ENCODE data around the gene ZNF311. TPM values are rescaled to one million over a fixed set of nuclear protein-coding genes. Genes with fewer than 3 reads are reported as not detected.

ZNF311 gene
- total and polyA plus RNA-seq, 2 donors (not counting 1 experiment from before 2014, with no cell fraction given): 0.61 to 3.5 TPM

GRCh38 chr6:28981431-28981832 is 23.7 kb downstream of the ZNF311 start:
- Histone ChIP-seq H3K9me3 (ENCODE audit: control insufficient read depth, insufficient read depth, low read depth, low read length) (no peaks in the 10 kb centered on the region), H3K79me2 (ENCODE audit: control insufficient read depth, insufficient read depth, low read length) (no peaks in the 10 kb centered on the region), H3K4me2 (ENCODE audit: extremely low read depth, insufficient read depth, low read length) (peak overlapping the region; percentile 87), H3K9ac (ENCODE audit: insufficient read depth, low read length) (no peak overlapping the region), H3K27me3 (ENCODE audit: control insufficient read depth, insufficient read depth, low read length) (no peaks in the 10 kb centered on the region), H2AFZ (ENCODE audit: low read length) (peak overlapping the region; percentile 61), H3K36me3 (ENCODE audit: control insufficient read depth, insufficient read depth, low read length) (no peaks in the 10 kb centered on the region), H3K4me1 (ENCODE audit: control insufficient read depth, extremely low read depth, insufficient read depth, low read length) (no peaks in the 10 kb centered on the region), H3K4me3 (replicated peaks in 1 of 4; ENCODE audit: control extremely low read depth in 1 of 4, insufficient read depth in 1 of 4, low read depth in 3 of 4, low read length in 4 of 4) (peak overlapping the region; percentile 76 to 95 (median 84)), H3K27ac (ENCODE audit: insufficient read depth, low read length) (peak overlapping the region; percentile 40), H4K20me1 (ENCODE audit: control insufficient read depth, extremely low read depth, insufficient read depth, low read length) (no peaks in the 10 kb centered on the region)
- DNase-seq (ENCODE audit: low read depth in 2 of 2): peak; percentile 36 to 80
- TF ChIP-seq EZH2 (IDR thresholded peaks at IDR 0.05; ENCODE audit: low read length, missing control alignments): no peak
- TF ChIP-seq, protein P1, sequence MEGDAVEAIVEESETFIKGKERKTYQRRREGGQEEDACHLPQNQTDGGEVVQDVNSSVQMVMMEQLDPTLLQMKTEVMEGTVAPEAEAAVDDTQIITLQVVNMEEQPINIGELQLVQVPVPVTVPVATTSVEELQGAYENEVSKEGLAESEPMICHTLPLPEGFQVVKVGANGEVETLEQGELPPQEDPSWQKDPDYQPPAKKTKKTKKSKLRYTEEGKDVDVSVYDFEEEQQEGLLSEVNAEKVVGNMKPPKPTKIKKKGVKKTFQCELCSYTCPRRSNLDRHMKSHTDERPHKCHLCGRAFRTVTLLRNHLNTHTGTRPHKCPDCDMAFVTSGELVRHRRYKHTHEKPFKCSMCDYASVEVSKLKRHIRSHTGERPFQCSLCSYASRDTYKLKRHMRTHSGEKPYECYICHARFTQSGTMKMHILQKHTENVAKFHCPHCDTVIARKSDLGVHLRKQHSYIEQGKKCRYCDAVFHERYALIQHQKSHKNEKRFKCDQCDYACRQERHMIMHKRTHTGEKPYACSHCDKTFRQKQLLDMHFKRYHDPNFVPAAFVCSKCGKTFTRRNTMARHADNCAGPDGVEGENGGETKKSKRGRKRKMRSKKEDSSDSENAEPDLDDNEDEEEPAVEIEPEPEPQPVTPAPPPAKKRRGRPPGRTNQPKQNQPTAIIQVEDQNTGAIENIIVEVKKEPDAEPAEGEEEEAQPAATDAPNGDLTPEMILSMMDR (conservative IDR thresholded peaks at IDR 0.05 in 1 of 2, IDR thresholded peaks at IDR 0.05 in 1 of 2; ENCODE audit: low read depth in 1 of 2, low read length in 2 of 2): no peak

- no peaks in the 10 kb centered on the region for H3K79me2 ChIP-seq (ENCODE audit: control insufficient read depth, insufficient read depth, low read length)
Measured at GRCh38 chr6:28980852-28981430, 24.2 kb downstream of the ZNF311 start.

DNA sequence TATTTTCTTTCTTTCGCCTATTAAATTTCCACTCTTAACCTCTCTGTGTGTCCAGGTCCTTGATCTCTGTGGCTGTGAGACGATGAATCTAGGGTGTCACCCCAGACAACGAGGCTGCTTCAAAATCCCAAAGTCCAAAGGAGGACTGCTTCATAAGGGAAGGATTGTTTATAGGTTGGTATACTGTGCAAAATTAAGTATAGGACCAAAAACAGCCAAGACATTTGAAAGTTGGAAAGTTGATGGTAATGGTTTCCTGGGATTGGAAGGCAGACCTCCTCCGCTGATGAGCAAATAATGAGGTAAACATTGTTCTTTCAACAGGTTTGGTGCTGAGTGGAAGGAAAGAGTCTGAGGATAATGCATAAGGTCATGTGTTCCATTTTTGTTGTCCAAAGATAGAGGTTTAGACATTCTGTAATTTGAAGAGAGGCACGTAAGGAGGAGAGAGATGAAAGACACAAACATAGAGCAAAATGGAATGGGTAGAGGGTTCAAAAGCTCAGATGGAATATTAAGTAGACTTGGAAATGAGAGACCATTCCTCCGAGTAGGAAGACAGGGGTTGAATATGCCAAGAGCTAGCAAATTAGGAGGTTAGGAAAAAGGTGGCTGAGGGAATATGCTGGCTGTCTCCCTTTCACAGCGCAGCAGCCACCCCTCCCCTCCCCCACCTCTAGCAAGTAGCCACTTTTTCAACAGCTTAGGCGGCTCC is 24.8 kb downstream of the ZNF311 start:
- Histone ChIP-seq H3K79me2 (ENCODE audit: control insufficient read depth, insufficient read depth, low read length) (no peaks in the 10 kb centered on the region), H3K27ac (ENCODE audit: insufficient read depth, low read length) (no peak overlapping the region), H2AFZ (ENCODE audit: low read length) (peak overlapping the region; percentile 91), H3K9me3 (ENCODE audit: control insufficient read depth, insufficient read depth, low read depth, low read length) (no peaks in the 10 kb centered on the region), H3K4me2 (ENCODE audit: extremely low read depth, insufficient read depth, low read length) (peak overlapping the region; percentile 83), H4K20me1 (ENCODE audit: control insufficient read depth, extremely low read depth, insufficient read depth, low read length) (no peaks in the 10 kb centered on the region), H3K36me3 (ENCODE audit: control insufficient read depth, insufficient read depth, low read length) (no peaks in the 10 kb centered on the region), H3K4me1 (ENCODE audit: control insufficient read depth, extremely low read depth, insufficient read depth, low read length) (no peaks in the 10 kb centered on the region), H3K9ac (ENCODE audit: insufficient read depth, low read length) (no peak overlapping the region), H3K27me3 (ENCODE audit: control insufficient read depth, insufficient read depth, low read length) (no peaks in the 10 kb centered on the region), H3K4me3 (replicated peaks in 1 of 4; ENCODE audit: control extremely low read depth in 1 of 4, insufficient read depth in 1 of 4, low read depth in 3 of 4, low read length in 4 of 4) (peak overlapping the region; percentile 52 to 95 (median 78))
- no peak for TF ChIP-seq EZH2 (IDR thresholded peaks at IDR 0.05; ENCODE audit: low read length, missing control alignments)
- TF ChIP-seq, protein P1 (conservative IDR thresholded peaks at IDR 0.05 in 1 of 2, IDR thresholded peaks at IDR 0.05 in 1 of 2; ENCODE audit: low read depth in 1 of 2, low read length in 2 of 2): no peak
- peak in 1 of 2 donors; percentile 5 for DNase-seq (ENCODE audit: low read depth in 2 of 2)

More at GRCh38 chr6:28980852-28981430, 24.2 kb downstream of the ZNF311 start:
- Histone ChIP-seq H2AFZ (ENCODE audit: low read length) (peak overlapping the region; percentile 91), H3K4me1 (ENCODE audit: control insufficient read depth, extremely low read depth, insufficient read depth, low read length) (no peaks in the 10 kb centered on the region), H3K36me3 (ENCODE audit: control insufficient read depth, insufficient read depth, low read length) (no peaks in the 10 kb centered on the region), H3K27ac (ENCODE audit: insufficient read depth, low read length) (peak overlapping the region; percentile 23), H4K20me1 (ENCODE audit: control insufficient read depth, extremely low read depth, insufficient read depth, low read length) (no peaks in the 10 kb centered on the region), H3K4me3 (replicated peaks in 1 of 4; ENCODE audit: control extremely low read depth in 1 of 4, insufficient read depth in 1 of 4, low read depth in 3 of 4, low read length in 4 of 4) (peak overlapping the region; percentile 52 to 95 (median 78)), H3K4me2 (ENCODE audit: extremely low read depth, insufficient read depth, low read length) (peak overlapping the region; percentile 83), H3K27me3 (ENCODE audit: control insufficient read depth, insufficient read depth, low read length) (no peaks in the 10 kb centered on the region), H3K9ac (ENCODE audit: insufficient read depth, low read length) (no peak overlapping the region), H3K9me3 (ENCODE audit: control insufficient read depth, insufficient read depth, low read depth, low read length) (no peaks in the 10 kb centered on the region)
- TF ChIP-seq EZH2 (IDR thresholded peaks at IDR 0.05; ENCODE audit: low read length, missing control alignments): no peak
- TF ChIP-seq, protein P1 (conservative IDR thresholded peaks at IDR 0.05 in 1 of 2, IDR thresholded peaks at IDR 0.05 in 1 of 2; ENCODE audit: low read depth in 1 of 2, low read length in 2 of 2): peak; percentile 46 to 56
- peak; percentile 78 to 79 for DNase-seq (ENCODE audit: low read depth in 2 of 2)
